HG02884 (cell line): Measurements from ENCODE around the gene SPTAN1.

Experiments
- ATAC-seq: cut with Tn5 transposase; IDR thresholded peaks from one replicate; pipeline ENCODE4 v1.9.1; 2021; ENCODE audit warnings: mild to moderate bottlenecking, moderate library complexity; ENCODE audit not compliant: unreplicated experiment

The SPTAN1 gene

DNA sequence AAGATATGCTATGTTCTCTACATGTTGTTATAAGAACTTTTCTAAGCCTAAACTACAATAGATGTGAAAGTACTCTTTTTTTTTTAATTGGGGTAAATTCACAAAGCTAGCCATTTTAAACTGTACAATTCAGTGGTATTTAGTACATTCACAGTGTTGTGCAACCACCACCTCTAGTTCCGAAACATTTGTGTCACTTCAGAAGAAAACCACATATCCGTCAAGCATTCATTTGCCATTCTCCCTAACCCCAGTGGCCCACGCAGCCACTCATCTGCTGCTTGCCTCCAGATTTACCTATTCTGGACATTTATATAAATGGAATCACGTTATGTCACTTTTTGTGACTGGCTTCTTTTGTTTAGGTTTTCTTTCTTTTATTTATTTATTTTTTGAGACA, 43.1 kb downstream of the SPTAN1 start:
- ATAC-seq, result no peak

GRCh38 chr9:128600099-128600498, 47.7 kb downstream of the SPTAN1 start:
- ATAC-seq, result no peak

- no peak for ATAC-seq
These were observed 51.3 kb downstream of the SPTAN1 start for GRCh38 chr9:128603697-128604096.

DNA sequence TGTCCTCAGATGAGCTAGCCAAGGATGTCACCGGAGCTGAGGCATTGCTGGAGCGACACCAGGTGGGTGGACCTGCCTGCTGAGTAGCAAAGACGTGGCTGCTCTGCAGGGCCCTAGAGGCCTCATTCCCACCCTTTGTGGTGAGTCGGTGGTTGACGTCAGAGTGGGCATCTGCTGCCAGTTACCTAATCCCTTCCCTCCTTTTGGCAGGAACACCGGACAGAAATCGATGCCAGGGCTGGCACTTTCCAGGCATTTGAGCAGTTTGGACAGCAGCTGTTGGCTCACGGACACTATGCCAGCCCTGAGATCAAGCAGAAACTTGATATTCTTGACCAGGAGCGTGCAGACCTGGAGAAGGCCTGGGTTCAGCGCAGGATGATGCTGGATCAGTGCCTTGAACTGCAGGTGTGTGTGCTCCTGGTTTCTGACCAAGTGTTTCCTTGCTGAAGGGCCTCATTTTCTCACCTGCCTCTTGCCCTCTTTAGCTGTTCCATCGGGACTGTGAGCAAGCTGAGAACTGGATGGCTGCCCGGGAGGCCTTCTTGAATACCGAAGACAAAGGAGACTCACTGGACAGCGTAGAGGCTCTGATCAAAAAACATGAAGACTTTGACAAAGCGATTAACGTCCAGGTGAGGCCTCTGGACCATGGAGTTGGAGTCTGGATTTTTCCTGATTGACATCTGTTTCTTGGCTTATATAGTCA, 55.4 kb downstream of the SPTAN1 start:
- no peak for ATAC-seq

GRCh38 chr9:128610897-128611296, 58.5 kb downstream of the SPTAN1 start:
- no peak for ATAC-seq

DNA sequence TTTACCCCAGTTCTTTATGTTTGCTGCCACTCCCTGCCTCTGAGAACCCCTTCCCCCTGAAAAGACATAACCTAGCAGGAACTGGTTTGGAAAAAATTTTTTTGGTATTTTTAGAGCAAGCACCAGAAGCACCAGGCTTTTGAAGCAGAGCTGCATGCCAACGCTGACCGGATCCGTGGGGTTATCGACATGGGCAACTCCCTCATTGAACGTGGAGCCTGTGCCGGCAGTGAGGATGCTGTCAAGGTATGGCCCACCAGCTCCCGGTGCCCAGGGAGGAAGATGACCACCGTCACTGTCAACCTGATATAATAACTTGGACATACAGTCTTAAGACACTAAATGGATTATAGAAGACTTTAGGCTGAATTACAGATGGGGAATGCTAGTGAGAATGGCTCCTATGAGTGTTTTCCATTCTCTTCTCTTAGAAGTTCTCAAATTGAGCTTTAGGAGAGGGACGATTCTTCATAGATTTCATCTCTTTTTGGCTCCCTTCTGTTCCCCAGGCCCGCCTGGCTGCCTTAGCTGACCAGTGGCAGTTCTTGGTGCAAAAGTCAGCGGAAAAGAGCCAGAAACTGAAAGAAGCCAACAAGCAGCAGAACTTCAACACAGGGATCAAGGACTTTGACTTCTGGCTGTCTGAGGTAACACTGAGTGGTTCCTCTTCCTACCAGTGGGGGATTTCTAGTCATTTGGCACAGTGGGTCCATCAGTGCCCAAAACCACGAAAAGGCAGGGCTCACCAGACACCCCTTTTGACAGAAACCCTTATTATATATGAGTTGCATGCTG, 59.4 kb downstream of the SPTAN1 start:
- ATAC-seq, result no peak

DNA sequence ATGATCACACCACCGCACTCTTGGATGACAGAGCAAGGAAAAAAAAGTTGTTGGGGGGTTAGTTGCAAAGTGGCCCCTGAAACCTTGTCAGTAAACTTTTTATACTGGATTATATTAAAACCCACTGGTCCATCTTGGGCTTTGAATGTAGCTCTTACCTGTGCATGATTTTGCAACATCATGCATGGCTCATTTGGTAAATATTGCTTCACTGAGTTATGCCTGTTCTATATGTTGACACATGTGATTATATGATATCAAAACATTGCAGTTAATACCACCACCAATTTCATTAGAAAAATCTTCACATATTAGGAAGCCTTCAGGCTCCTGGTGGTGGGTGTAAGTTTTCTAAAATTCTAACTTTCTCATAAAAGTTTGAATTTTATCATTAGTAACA, 62.3 kb downstream of the SPTAN1 start:
- ATAC-seq, result no peak

DNA sequence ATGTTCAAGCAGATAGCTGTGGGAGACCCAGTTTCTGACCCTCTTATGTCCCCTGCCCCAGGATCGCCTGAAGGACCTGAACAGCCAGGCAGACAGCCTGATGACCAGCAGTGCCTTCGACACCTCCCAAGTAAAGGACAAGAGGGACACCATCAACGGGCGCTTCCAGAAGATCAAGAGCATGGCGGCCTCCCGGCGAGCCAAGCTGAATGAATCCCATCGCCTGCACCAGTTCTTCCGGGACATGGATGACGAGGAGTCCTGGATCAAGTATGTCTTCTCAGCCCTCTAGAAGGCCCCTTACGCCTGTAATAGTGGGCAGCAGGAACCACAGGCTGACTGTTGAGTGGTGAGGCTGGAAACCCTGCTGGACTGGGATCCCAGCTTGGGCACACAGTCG, 63.2 kb downstream of the SPTAN1 start:
- no peak for ATAC-seq

- ATAC-seq, result no peak
These were observed 65.6 kb downstream of the SPTAN1 start for GRCh38 chr9:128617943-128618342.

DNA sequence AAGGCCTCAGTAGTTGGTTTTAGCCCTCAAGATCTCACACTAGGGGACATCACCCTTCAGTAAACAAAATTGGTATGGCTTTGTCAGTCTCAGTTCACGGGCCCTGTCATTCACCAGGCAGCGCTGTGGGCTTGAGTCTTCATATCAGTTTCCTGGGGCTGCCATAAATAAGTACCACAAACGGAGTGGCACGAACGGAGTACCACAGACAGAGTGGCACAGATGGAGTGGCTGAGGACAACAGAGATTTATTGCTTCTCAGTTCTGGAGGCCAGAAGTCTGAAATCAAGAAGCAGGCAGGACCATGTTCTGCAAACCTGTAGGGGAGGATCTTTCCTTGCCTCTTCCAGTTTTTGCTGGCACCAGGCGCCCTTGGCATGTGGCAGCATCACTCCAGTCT, 66.7 kb downstream of the SPTAN1 start:
- no peak for ATAC-seq

- no peak for ATAC-seq
These were observed 67.4 kb downstream of the SPTAN1 start for GRCh38 chr9:128619779-128620178.

DNA sequence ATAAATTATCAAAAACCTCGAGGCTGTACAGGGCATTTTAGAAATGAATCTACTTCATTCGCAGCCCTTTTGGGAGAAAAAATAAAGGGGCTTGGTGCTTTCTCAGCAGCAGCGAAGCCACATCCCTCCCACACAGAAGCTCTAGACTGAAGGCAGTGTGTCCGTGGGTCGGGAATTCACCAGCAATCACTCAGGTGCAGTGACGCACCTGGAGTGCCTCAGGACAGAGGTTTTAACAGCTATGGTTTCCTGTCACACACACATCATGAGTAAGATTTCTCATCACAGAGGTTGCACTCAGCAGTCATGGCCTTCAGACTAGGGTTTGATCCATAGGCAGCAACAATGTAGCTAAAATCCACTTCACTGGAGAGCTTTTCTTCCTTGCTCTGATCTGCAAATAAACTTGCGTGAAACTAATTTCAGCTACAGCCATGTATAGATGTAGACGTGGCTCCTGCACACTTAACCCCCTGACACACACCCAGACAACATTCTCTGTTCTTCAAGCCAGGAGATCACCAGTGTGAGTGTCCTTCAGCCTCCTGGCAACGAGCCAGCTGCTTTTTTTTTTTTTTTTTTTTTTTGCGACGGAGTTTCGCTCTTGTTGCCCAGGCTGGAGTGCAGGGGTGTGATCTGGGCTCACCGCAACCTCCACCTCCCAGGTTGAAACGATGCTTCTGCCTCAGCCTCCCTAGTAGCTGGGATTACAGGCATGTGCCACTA, 69.5 kb downstream of the SPTAN1 start:
- ATAC-seq, result no peak

DNA sequence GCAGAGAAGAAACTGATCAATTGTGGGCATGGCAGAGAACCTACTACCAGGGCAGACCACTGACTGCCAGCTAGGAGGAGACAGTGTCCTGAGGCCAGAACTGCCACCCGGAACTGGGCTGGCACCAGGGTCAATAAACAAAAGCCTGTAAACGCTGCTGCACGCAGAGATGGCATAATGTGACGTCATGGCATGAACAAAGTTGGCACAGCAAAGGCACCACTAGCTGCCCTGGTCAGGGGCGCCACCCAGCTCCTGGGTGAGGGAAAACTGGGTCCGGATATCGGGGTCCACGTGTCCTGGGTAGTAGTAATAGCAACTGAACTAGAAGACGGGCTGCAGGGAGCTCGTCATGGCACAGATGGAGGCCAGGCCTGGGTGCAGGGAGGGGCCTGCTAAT, 72.2 kb downstream of the SPTAN1 start:
- ATAC-seq, result no peak

DNA sequence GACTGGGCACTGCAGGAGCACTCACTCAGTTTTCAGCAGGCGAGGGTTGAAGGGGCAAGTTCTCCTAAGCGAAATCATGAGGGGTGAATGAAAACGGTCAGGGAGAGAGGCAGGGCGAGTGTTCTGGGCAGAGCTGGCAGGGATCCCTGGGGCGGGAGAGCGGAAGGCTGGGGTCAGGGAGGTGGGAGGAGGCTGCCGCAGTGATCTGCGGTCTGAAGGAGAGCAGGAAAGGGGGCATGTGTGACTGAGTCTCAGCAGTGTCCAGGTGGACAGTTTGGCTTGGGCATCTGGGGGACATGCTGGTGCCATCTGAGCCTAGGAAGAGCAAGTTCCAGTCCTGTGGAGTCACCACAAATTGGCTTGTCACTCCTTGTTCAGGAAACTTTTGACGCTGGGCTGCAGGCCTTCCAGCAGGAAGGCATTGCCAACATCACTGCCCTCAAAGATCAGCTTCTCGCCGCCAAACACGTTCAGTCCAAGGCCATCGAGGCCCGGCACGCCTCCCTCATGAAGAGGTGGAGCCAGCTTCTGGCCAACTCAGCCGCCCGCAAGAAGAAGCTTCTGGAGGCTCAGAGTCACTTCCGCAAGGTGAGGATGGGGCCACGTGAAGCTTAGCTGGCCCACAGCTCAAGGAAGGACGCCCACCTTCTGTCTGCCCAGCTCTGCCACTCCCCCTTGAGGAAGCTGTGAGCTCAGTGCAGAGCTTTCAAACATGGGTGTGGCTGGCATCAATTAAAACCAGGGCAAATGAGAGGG, 73.2 kb downstream of the SPTAN1 start:
- no peak for ATAC-seq

DNA sequence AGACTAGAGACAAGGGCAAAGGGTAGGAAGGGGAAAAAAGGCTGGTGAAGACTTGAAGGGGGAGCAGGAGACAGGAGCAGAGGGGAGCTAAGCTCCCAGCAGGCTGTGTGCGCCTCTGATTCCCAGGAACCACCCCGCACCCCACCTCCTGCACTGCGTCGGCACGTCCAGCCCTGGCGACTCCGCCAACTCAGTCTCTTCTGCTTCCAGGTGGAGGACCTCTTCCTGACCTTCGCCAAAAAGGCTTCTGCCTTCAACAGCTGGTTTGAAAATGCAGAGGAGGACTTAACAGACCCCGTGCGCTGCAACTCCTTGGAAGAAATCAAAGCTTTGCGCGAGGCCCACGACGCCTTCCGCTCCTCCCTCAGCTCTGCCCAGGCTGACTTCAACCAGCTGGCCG, 73.8 kb downstream of the SPTAN1 start:
- no peak for ATAC-seq

DNA sequence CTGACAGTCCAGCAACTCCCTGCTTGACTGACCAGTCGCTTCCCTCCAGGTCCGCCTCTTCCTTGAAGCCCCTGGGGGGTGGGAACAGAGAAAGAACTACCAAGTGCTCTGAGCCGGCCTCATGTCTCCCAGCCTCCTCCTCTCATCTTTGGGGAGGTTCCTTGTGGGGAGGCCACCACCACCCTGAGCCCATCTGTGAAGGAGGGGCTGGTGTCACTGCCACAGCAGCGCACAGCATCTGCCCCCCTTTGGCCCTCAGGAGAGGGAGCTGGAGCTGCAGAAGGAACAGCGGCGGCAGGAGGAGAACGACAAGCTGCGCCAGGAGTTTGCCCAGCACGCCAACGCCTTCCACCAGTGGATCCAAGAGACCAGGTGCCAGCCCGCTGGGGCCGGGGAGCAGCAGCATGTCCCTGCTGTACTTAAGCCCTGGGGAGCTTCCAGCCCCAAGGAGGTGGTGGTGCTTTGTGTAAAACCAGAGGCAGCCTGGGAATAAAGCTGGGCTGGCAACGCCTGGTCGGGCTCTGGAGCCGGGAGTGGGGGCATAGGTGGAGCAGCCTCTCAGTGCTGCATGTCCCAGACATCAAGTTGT, 74.8 kb downstream of the SPTAN1 start:
- ATAC-seq, result no peak

DNA sequence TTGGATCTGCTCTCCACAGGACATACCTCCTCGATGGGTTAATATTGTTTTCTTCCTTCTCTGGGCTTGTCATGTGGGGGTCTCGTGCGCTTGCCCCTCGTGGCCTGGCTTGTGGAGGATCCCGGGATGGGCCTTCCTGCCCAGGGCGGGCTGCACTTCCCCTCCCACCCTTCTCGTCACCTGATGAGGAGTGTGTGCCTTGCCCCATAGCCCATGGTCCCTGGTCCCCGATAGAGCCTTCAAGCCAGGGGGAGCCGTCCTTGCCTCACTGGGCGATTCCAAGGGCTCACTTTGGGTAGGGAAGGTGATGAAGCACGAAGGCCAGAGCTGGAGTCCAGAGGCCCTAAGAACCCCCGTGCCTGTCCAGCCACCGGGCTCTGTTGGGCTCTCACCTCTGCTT, 75.5 kb downstream of the SPTAN1 start:
- ATAC-seq, result no peak

GRCh38 chr9:128628471-128629048, 76.2 kb downstream of the SPTAN1 start:
- no peak for ATAC-seq

- ATAC-seq, result no peak
These were observed 76.7 kb downstream of the SPTAN1 start for GRCh38 chr9:128629136-128629535.

GRCh38 chr9:128629852-128630545, 77.6 kb downstream of the SPTAN1 start:
- ATAC-seq, result no peak
